Activated T-cell treated with anti-CD3 and anti-CD28 coated beads, Interleukin-2, amount 50 U/mL, for 1 hour (primary cell): ENCODE results near the gene TPSAB1.
"Not testable (repeated sequence)": the region's sequence is repeated elsewhere in the genome, so short reads cannot be mapped to it uniquely, and the experiment has no call there.

Experiments
- DNase-seq: peaks from one replicate; pipeline ENCODE4 v3.0.0-alpha.2; 2020

The TPSAB1 gene

DNA sequence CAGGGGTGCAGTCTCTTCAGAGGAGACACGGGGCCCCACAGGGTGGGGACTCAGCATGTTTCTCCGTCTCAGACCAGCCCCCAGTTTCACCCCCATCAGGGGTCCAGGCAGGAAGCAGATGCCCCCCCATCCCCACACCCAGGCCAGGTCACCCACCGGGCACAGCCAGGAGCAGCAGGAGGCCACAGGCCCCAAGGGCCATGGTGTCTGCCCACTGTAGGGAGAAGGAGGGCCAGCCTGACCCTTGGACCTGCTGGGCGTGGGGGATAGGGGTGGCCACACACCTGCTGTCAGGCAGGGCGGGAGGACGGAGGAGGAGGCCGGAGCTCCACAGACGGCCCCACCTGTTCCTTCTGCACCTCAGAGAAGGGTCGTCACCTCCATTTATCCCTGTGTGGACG is 15.5 kb upstream of the TPSAB1 start, which contains the start of gene TPSG1:
Gene TPSG1, minus strand, starts transcription at position 218 of the 401 bp plus-strand sequence. Its CDS starts 16 bp downstream, at position 202.
- no peak for DNase-seq

DNA sequence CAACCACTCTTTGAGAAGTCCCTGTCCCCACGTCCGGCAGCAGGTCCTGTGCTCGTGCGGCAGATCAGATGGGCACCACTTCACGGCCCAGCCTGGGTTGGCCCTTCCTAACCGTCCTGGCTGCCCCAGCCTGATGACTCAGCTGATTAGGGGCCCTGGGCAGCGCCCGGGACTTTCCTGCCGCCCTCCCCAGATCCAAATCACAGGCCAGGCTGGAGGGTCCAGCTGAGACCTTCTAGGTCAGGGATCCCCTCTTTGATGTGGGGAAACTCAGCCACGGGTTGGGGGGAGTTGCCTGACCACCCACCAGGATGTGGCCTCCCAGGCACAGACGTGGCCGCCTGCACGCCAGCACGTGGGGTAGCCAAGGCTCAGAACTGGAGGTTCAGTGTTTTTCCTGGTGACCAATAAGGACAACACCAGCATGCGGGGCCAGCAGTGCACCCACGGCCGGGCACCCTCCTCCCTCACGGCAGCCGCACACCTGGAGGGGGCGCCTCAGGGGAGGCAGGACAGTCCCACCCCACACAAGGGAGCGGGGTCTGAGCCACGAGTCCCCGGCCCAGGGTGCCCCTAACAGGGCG is 14.7 kb upstream of the TPSAB1 start:
- not testable (repeated sequence) for DNase-seq

DNA sequence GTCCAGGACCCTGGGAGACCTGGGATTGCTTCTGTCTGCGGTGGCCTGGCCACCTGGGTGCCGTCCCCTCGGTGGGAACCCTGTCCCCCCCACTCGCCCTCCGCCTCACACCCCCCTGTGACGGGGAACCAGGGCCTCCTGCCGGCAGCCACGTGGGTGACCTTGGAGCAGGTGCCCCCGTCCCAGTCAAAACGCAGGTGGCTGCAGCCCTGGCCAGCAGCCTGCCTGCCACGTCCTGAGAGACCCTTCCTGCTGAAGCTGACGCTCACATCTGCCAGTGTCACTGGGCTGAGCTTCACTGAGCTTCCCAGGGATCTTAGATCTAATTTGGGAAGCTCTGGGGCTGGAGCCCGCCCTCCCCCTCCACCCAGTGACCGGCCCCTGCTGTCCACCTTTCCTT is 13.8 kb upstream of the TPSAB1 start:
- not testable (repeated sequence) for DNase-seq

DNA sequence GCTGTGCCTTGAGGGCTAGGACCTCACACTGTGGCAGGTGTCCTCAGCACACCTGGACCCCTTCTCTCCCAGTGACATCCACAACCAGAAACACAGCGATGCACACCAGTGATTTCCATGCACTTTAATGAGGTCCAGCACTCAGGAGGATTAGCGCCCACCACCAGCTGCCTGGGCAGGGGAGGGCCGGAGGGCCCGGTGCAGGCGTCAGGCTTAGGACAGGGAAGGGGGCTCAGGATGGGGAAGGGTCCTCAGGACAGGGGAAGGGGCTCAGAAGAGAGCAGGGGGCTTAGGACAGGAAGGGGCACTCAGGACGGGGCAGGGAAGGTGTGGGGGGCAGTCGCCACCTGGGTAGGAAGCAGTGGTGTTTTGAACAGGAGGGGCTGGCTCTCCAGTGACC is 12.3 kb upstream of the TPSAB1 start:
- not testable (repeated sequence) for DNase-seq

DNA sequence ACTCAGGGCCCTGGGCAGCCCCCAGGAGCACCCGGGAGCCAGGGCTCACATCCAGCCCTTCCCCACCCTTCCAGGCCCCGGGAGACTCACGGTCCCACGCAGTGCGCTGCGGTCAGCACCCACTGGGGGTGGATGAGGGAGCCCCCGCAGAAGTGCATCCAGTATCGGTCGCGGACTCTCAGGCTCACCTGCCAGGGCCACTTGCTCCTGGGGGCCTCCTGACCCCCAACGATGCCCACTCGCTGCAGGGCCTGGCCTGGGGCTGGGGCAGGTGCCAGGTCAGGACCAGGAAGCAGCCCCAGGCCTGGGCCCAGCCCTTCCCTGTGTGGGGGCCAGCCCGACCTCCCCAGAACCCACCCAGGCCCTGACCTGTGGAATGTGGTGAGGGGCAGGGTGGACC is 11.0 kb upstream of the TPSAB1 start:
- not testable (repeated sequence) for DNase-seq

DNA sequence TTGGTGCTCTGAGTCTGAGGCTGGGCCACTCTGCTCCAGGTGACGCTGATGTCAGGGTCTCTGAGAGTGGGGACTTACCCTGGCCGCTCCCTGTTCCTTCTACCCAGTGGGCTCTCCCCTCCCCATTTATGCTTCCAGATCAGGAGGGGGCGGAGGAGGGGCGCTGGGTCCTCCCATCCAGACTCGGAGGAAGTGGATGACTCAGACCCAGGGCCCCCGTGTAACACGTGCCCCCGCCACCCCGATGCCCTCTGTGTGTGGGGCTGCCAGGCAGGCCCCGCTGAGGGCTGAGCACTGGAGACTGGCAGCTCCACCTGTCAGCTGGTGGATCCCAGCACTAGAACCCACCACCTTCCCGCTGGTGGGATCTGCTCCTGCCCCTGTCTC is 10.4 kb upstream of the TPSAB1 start, which contains the start of gene TPSB2:
Gene TPSB2, minus strand, starts transcription at position 101 of the 387 bp plus-strand sequence. CDS start 233 bp downstream, outside the sequence.
- DNase-seq, result not testable (repeated sequence)

DNA sequence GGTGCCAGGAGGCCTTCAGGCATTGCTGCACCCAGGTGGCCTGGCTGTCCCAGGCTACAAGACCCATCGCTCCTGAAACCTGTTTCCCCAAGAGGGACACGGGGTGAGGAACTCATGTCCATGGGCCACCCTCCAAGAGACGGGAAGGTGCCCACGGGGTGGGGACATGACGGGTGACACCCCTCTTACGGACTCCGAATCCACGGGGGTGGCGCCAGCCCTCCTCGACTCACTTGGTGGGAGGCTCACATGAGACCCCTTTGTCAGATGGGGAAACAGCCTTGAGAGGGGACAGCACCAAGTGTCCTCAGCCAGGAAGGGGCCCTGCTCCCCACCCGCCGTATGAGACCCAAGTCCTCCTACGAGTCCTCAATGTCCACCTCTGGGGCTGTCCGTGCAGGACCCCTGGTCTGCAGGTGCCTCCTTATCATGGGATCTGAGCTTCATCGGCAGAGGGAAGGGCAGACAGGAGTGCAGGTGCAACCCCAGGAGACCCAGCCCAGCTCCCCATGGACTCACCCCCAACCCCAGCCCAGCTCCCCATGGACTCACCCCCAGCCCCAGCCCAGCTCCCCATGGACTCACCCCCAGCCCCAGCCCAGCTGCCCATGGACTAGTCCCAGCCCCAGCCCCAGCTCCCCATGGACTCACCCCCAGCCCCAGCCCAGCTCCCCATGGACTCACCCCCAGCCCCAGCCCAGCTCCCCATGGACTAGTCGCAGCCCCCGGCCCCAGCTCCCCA is 9.9 kb upstream of the TPSAB1 start:
- DNase-seq, result not testable (repeated sequence)

DNA sequence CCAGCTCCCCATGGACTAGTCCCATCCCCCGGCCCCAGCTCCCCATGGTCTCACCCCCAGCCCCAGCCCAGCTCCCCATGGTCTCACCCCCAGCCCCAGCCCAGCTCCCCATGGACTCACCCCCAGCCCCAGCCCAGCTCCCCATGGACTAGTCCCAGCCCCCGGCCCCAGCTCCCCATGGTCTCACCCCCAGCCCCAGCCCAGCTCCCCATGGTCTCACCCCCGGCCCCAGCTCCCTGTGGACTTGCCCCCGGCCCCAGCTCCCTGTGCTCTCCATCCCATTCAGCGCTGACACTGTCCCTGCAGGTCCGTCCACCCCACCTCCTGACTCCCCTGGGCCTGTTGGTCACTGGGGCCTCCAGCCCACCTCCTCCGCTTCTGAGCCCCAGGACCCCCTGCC is 9.2 kb upstream of the TPSAB1 start:
- DNase-seq, result not testable (repeated sequence)

DNA sequence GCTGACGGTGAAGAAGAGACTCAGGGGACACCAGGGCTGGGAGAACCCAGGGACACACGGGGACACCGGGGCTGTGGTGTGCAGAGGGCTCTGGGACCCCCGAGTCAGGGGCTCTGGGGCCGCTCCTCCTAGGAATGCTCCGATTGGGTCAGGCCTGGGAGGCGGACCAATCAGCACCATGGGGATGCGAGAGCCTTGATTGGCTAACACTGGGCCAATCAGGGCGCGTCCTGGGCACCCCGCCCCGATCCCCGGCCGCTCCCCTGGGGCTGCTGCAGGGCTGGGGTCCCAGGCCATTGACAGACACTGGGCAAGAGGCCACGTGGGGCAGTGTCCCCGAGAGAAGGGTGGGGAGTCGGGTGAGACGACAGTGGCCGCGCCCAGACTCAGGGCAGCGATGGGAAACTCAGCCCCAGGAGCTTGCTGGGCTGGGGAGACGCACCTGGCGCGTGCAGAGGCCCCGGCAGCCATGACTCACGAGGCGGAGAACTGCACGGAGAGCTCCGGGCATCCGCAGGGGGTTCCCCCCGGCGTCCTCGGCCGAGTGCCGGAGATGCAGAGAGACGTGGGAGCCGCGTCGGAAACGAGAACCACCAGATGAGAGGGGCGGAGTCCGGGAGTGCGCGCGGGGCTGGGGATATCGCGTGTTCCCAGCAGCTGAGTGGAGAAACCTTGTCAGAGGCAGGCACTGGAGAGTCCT is 8.3 kb upstream of the TPSAB1 start:
- DNase-seq, result not testable (repeated sequence)

DNA sequence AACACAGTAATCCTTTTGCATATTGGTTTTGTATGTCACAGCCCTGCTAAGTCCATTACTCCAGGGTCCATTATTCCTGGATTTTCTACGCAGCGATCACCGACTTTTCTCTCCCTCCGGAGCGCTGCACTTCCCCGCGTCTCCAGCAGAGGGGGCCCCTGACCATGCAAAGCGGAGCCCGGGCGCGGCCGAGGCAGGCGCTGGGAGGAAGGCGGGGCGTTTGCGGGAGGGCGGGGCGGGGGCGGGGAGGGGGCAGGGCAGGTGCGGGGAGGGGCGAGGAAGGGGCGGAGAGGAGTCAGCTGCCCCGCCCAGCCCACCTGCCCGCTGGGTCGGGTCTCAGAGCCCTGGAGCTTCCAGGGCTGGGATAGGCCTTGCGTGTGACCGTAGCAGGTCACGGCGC is 3.8 kb upstream of the TPSAB1 start:
- not testable (repeated sequence) for DNase-seq

DNA sequence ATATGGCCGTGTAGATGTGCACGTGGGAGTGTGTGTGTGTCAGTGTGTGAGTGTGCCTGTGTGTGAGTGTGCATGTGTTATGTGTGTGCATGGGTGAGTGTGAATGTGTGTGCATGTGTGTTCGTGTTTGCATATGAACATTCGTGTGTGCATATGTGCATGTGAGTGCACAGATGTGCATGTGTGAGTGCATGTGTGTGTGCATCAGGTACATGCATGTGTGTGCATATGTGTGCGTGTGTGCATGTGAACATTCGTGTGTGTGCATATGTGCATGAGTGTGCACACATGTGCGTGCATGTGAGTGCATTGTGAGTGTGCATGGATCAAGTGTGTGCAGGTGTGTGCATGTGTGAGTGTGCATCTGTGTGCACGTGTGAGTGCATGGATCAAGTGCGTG is 2.5 kb upstream of the TPSAB1 start:
- DNase-seq, result no peak

DNA sequence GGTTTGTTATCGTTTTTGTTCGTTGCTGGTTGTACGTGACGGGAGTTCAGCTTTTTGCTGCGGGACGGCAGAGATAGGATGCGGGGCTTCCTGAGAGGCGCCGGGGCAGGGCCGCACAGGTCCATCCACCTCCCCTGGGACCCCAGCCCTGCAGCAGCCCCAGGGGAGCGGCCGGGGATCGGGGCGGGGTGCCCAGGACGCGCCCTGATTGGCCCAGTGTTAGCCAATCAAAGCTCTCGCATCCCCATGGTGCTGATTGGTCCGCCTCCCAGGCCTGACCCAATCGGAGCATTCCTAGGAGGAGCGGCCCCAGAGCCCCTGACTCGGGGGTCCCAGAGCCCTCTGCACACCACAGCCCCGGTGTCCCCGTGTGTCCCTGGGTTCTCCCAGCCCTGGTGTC is 1.6 kb upstream of the TPSAB1 start:
- DNase-seq, result not testable (repeated sequence)

DNA sequence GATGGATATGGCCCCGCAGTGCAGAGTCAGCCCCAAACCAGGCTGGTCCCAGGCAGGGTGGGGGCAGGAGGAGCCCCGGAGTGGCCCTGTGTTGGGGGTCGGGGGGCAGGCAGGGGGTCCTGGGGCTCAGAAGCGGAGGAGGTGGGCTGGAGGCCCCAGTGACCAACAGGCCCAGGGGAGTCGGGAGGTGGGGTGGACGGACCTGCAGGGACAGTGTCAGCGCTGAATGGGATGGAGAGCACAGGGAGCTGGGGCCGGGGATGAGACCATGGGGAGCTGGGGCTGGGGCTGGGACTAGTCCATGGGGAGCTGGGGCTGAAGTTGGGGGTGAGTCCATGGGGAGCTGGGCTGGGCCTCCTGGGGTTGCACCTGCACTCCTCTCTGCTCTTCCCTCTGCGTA is 930 bp upstream of the TPSAB1 start:
- DNase-seq, result not testable (repeated sequence)

DNA sequence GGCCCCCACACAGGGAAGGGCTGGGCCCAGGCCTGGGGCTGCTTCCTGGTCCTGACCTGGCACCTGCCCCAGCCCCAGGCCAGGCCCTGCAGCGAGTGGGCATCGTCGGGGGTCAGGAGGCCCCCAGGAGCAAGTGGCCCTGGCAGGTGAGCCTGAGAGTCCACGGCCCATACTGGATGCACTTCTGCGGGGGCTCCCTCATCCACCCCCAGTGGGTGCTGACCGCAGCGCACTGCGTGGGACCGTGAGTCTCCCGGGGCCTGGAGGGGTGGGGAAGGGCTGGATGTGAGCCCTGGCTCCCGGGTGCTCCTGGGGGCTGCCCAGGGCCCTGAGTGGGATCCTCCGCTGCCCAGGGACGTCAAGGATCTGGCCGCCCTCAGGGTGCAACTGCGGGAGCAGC is 576 bp downstream of the TPSAB1 start:
- DNase-seq, result not testable (repeated sequence)

DNA sequence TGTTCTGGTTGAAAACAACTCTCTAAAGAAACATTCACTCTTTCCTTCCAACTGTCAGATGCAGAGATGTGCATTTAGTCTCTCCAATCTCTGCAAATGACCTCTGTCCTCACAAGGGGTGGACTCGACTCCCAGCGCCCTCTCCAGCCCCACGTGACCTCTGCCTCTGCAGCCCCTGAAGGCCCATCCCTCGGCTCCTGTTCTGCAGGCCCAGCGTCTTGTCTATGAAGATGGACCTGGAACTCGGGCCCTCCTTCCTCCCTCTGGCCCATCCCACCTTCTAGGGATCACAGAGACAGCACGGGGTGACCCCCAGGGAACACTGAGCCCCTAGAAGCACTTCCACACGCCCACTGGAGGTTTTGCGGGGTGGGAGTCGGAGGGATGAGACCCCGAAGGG is 2.9 kb downstream of the TPSAB1 start:
- not testable (repeated sequence) for DNase-seq

DNA sequence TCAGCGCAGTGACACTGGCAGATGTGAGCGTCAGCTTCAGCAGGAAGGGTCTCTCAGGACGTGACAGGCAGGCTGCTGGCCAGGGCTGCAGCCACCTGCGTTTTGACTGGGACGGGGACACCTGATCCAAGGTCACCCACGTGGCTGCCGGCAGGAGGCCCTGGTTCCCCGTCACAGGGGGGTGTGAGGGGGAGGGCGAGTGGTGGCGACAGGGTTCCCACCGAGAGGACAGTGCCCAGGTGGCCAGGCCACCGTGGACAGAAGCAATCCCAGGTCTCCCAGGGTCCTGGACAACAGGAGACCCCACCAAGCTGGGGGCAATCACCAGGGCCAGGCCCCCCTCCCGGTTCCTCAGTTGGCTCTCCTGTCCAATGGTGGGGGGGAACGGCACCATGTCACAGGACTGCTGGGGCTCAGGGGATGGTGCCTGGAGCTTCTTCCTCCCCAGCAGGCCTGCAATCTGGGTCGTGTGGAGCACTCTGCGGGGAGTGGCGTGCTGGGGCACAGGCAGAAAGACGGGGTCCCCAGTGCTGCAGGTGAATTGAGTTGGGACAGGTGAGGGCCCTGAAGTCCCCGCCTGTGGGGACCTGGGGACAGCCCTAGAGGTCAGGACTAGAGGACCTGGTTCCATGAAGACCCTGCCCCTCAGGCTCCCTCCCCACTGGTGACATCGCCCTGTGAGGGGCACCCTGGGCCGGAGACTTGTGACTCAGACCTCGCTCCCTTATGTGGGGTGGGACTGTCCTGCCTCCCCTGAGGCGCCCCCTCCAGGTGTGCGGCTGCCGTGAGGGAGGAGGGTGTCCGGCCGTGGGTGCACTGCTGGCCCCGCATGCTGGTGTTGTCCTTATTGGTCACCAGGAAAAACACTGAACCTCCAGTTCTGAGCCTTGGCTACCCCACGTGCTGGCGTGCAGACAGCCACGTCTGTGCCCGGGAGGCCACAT is 3.7 kb downstream of the TPSAB1 start:
- not testable (repeated sequence) for DNase-seq

DNA sequence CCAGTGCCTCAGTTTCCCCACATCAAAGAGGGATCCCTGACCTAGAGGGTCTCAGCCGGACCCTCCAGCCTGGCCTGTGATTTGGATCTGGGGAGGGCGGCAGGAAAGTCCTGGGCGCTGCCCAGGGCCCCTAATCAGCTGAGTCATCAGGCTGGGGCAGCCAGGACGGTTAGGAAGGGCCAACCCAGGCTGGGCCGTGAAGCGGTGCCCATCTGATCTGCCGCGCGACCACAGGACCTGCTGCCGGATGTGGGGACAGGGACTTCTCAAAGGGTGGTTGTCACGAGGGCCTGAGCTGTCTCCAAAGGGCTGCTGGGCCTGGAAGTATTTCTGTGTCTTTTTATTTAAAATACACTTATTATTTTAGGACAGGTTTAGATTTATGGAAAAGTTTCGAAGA is 4.4 kb downstream of the TPSAB1 start:
- DNase-seq, result no peak

DNA sequence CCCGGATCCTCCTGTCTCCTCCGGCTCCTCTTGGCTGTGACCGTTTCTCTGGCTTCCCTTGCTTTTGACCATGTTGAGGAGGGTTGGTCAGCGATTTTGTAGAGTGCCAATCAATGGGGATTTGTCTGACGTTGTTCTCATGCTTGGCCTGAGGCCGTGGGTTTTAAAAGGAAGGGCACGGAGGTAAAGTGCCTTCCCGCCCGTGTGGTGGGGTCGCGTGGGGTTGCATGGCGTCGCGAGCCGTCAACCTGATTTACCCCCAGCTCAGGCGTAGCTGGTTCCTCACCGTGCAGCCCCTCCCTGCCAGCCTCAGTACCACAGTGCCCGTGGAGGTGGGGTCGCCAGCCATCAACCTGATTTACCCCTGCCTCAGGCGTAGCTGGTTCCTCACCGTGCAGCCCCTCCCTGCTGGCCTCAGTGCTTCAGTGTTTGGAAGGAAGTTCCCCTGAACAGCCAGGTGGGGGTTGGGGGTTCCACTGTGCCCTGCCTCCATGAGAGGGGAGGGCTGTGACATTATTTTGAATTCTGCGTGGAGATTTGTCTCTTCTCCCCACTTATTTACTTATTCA is 5.0 kb downstream of the TPSAB1 start:
- DNase-seq, result no peak

DNA sequence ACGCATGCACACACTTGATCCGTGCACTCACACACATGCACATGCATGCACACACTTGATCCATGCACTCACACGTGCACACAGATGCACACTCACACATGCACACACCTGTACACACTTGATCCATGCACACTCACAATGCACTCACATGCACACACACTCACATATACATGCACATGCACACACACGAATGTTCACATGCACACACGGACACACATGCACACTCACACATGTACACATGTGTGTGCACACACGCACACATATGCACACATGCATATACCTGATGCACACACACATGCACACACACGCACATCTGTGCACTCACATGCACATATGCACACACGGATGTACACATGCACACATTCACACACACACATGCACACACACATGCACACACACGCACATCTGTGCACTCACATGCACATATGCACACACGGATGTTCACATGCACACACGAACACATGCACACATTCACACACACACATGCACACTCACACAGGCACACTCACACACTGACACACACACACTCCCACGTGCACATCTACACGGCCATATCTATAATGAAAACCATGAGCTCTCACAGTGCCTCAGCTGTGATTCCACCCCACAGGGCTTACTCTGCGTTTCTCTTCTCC is 7.5 kb downstream of the TPSAB1 start:
- DNase-seq, result not testable (repeated sequence)

DNA sequence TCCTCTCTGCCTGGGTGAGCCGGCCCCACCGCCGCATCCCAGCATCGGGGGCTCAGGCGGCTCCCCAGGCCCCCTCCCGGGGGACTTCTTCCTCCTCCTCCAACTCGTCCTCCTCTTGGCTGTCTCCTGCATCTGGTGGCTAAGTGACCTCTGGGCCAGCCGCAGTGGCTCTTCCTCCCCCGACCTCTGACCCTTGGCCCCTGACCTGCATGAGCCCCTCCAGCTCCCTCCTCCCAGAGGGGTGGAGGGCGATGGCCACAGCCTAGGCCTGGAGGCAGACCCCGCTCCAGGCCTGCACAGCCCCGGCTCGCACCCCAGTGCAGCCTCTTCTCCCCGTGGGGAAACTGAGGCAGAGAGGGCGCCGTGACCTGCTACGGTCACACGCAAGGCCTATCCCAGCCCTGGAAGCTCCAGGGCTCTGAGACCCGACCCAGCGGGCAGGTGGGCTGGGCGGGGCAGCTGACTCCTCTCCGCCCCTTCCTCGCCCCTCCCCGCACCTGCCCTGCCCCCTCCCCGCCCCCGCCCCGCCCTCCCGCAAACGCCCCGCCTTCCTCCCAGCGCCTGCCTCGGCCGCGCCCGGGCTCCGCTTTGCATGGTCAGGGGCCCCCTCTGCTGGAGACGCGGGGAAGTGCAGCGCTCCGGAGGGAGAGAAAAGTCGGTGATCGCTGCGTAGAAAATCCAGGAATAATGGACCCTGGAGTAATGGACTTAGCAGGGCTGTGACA is 8.7 kb downstream of the TPSAB1 start:
- not testable (repeated sequence) for DNase-seq
